A549 (cell line): ENCODE data around the gene ZNF514. TPM values are rescaled to one million over a fixed set of nuclear protein-coding genes. Genes with fewer than 3 reads are reported as not detected.

ENCODE experiments used
- ATAC-seq, 2 experiments: fragments of 200-7000 bp in 1 of 2; fragments of >200 bp in 1 of 2; cut with Nextera tagmentation in 1 of 2; cut with Tn5 transposase in 1 of 2; 3 replicates each; pipeline versions ENCODE4 v1.8.0 to v1.9.1; 2018 to 2020; ENCODE audit warnings: mild to moderate bottlenecking in 1 of 2, moderate library complexity in 1 of 2
- CTCF ChIA-PET: fragments of 300-600 bp; sonication (Branson Sonifier 250); formaldehyde crosslinking; extraction: SDS; loops from one replicate; lab custom pipeline; 2021; ENCODE audit warnings: antibody characterized with exemption, inconsistent platforms; lab: Yijun Ruan, JAX
- POLR2A ChIA-PET: fragments of 350-600 bp; formaldehyde crosslinking; extraction: SDS; loops from one replicate; lab custom pipeline; 2021; ENCODE audit warnings: antibody characterized with exemption, inconsistent platforms; lab: Yijun Ruan, JAX
- DNase-seq, 2 experiments: peaks; one replicate each; pipeline versions ENCODE4 v3.0.0 to v3.0.0-alpha.2; 2011 to 2016; ENCODE audit warnings: low read depth in 1 of 2, low spot score in 1 of 2
- FAIRE-seq: peaks from 2 replicates; lab custom pipeline; 2011; peaks lifted over from hg19 to GRCh38; lab: Jason Lieb, UNC
- H3K27ac ChIP-seq, 2 experiments: fragments of >200 bp; sonication (Bioruptor Twin); formaldehyde crosslinking; 3 replicates each; pipeline ENCODE4 v1.5.1; 2016 to 2017
- H3K4me1 ChIP-seq: fragments of >200 bp; sonication (Bioruptor Twin); formaldehyde crosslinking; 3 replicates; pipeline ENCODE4 v1.6.1; 2016
- H3K4me2 ChIP-seq: fragments of >200 bp; sonication (Bioruptor Twin); formaldehyde crosslinking; 3 replicates; pipeline ENCODE4 v1.6.1; 2016
- H3K4me3 ChIP-seq: fragments of >200 bp; sonication (Bioruptor Twin); formaldehyde crosslinking; 3 replicates; pipeline ENCODE4 v1.5.1; 2016
- H3K9me3 ChIP-seq: fragments of >200 bp; sonication (Bioruptor Twin); formaldehyde crosslinking; 3 replicates; pipeline ENCODE4 v1.6.1; 2016
- BCL3 ChIP-seq: fragments of >200 bp; sonication (Bioruptor Twin); formaldehyde crosslinking; IDR thresholded peaks from 3 replicates; pipeline ENCODE4 v1.6.1; 2016
- BHLHE40 ChIP-seq: IDR thresholded peaks from 2 replicates; pipeline ENCODE4 v1.6.1; 2012; ENCODE audit warnings: low read depth, low read length, inconsistent platforms
- CBX8 ChIP-seq: fragments of 200-600 bp; sonication (generic); IDR thresholded peaks from 2 replicates; pipeline ENCODE4 v1.6.1; 2016
- CHD2 ChIP-seq: fragments of 150-350 bp; IDR thresholded peaks from 2 replicates; pipeline ENCODE4 v1.6.1; 2014; ENCODE audit warnings: low read length; ENCODE audit not compliant: partially characterized antibody
- CHD4 ChIP-seq: fragments of 200-600 bp; sonication (generic); IDR thresholded peaks from 2 replicates; pipeline ENCODE4 v1.6.1; 2016; ENCODE audit warnings: antibody characterized with exemption, mild to moderate bottlenecking, borderline replicate concordance
- CTCF ChIP-seq: fragments of >200 bp; sonication (Bioruptor Twin); formaldehyde crosslinking; IDR thresholded peaks from 3 replicates; pipeline ENCODE4 v1.5.1; 2016
- EHF ChIP-seq: fragments of 250-450 bp; sonication (Bioruptor Pico); IDR thresholded peaks from 2 replicates; pipeline ENCODE4 v1.5.0; 2020; ENCODE audit warnings: mild to moderate bottlenecking
- EHMT2 ChIP-seq: fragments of 200-600 bp; sonication (generic); IDR thresholded peaks from 2 replicates; pipeline ENCODE4 v1.6.1; 2016; ENCODE audit warnings: antibody characterized with exemption, low read depth, mild to moderate bottlenecking, moderate library complexity
- EP300 ChIP-seq, 2 experiments: fragments of >200 bp; sonication (Bioruptor Twin); formaldehyde crosslinking; IDR thresholded peaks; 2 replicates in 1 of 2; 3 replicates in 1 of 2; pipeline ENCODE4 v1.6.1; 2016 to 2017
- ESRRA ChIP-seq: fragments of 150-350 bp; IDR thresholded peaks from 2 replicates; pipeline ENCODE4 v1.6.1; 2014; ENCODE audit warnings: mild to moderate bottlenecking, low read length, borderline replicate concordance
- FOSB ChIP-seq: fragments of 250-450 bp; sonication (Bioruptor Pico); IDR thresholded peaks from 2 replicates; pipeline ENCODE4 v1.5.0; 2020; ENCODE audit warnings: mild to moderate bottlenecking, moderate library complexity
- HDAC2 ChIP-seq: fragments of 200-600 bp; sonication (generic); IDR thresholded peaks from 2 replicates; pipeline ENCODE4 v1.6.1; 2016
- HMGXB4 ChIP-seq: fragments of 250-450 bp; sonication (Bioruptor Pico); IDR thresholded peaks from 2 replicates; pipeline ENCODE4 v1.5.0; 2021; ENCODE audit warnings: mild to moderate bottlenecking, moderate library complexity, borderline replicate concordance
- HOXA7 ChIP-seq: fragments of 250-450 bp; sonication (Bioruptor Pico); IDR thresholded peaks from 2 replicates; pipeline ENCODE4 v1.5.0; 2020; ENCODE audit warnings: mild to moderate bottlenecking, moderate library complexity
- HOXB5 ChIP-seq: fragments of 250-450 bp; sonication (Bioruptor Pico); IDR thresholded peaks from 2 replicates; pipeline ENCODE4 v1.5.0; 2020; ENCODE audit warnings: mild to moderate bottlenecking, moderate library complexity
- KDM1A ChIP-seq: fragments of 200-600 bp; sonication (generic); IDR thresholded peaks from 2 replicates; pipeline ENCODE4 v1.6.1; 2016; ENCODE audit warnings: low read depth, mild to moderate bottlenecking
- MAFK ChIP-seq: fragments of 450-650 bp; IDR thresholded peaks from 2 replicates; pipeline ENCODE4 v1.6.1; 2014; ENCODE audit not compliant: partially characterized antibody
- MAZ ChIP-seq: fragments of 150-350 bp; IDR thresholded peaks from 2 replicates; pipeline ENCODE4 v1.6.1; 2014; ENCODE audit warnings: antibody characterized with exemption, low read depth, low read length, borderline replicate concordance
- NPAS2 ChIP-seq: fragments of 250-450 bp; sonication (Bioruptor Pico); IDR thresholded peaks from 2 replicates; pipeline ENCODE4 v1.8.0; 2022; ENCODE audit warnings: mild to moderate bottlenecking, moderate library complexity, borderline replicate concordance
- NR3C1 ChIP-seq: fragments of >200 bp; sonication (Bioruptor Twin); formaldehyde crosslinking; IDR thresholded peaks from 3 replicates; pipeline ENCODE4 v1.6.1; 2017
- PHF8 ChIP-seq: fragments of 200-600 bp; sonication (generic); IDR thresholded peaks from 2 replicates; pipeline ENCODE4 v1.6.1; 2016; ENCODE audit warnings: low read depth, mild to moderate bottlenecking, antibody characterized with exemption, moderate library complexity, borderline replicate concordance
- POLR2AphosphoS2 ChIP-seq: conservative IDR thresholded peaks from 2 replicates; pipeline ENCODE4 v1.6.1; 2012; ENCODE audit warnings: low read length, improper control_type of control experiment, inconsistent platforms
- RAD21 ChIP-seq, 2 experiments: fragments of >200 bp in 1 of 2; sonication (Bioruptor Twin) in 1 of 2; formaldehyde crosslinking in 1 of 2; IDR thresholded peaks in 1 of 2; conservative IDR thresholded peaks in 1 of 2; 2 replicates in 1 of 2; 3 replicates in 1 of 2; pipeline ENCODE4 v1.6.1; 2012 to 2018; ENCODE audit warnings: inconsistent platforms in 1 of 2
- RCOR1 ChIP-seq: fragments of 150-350 bp; IDR thresholded peaks from 2 replicates; pipeline ENCODE4 v1.6.1; 2014; ENCODE audit warnings: antibody characterized with exemption, low read length, low read depth
- RFX5 ChIP-seq: fragments of 450-650 bp; IDR thresholded peaks from 2 replicates; pipeline ENCODE4 v1.7.1; 2014; ENCODE audit warnings: antibody characterized with exemption, mild to moderate bottlenecking, moderate library complexity
- SMC3 ChIP-seq: fragments of >200 bp; sonication (Bioruptor Twin); formaldehyde crosslinking; IDR thresholded peaks from 3 replicates; pipeline ENCODE4 v1.6.1; 2018; ENCODE audit warnings: inconsistent platforms
- ZFP36 ChIP-seq: fragments of 450-650 bp; IDR thresholded peaks from 2 replicates; pipeline ENCODE4 v1.6.1; 2014; ENCODE audit warnings: borderline replicate concordance; ENCODE audit not compliant: partially characterized antibody
- WGBS: methylation state at CpG from one replicate; pipeline ENCODE4 v1.1.6; 2017; ENCODE audit errors: missing lambda C conversion rate; 5-methylcytosine and 5-hydroxymethylcytosine counted together
- polyA plus RNA-seq, 4 experiments: library from polyadenylated mRNA; depleted of rRNA in 3 of 4; stranded (reverse); fragments of >200 nt; fragmentation: RNase III in 1 of 4; extraction: RNeasy Plus Mini Kit Qiagen cat#74134 plus additional on column Dnase treatment in 1 of 4; gene quantifications; 2 replicates in 3 of 4; 3 replicates in 1 of 4; pipeline ENCODE4 v1.2.3, GENCODE V29; 2011 to 2017

Gene ZNF514
- polyA plus RNA-seq, 2 of the 4 experiments (the other 2 are of a cell fraction) = 11.2 to 14.0 TPM

GRCh38 chr2:95121407-95122196 lies 38.0 kb downstream of the ZNF514 start, which contains the start of gene MRPS5 (continued):
- peak; percentile 53; the same call in 1 of the 2 replicates for TF ChIP-seq ESRRA
- TF ChIP-seq HDAC2 = peak; percentile 90; the same call in 1 of the 2 replicates
- no peak for TF ChIP-seq POLR2AphosphoS2
- no peak for TF ChIP-seq RFX5

GRCh38 chr2:95121093-95121406 lies 38.6 kb downstream of the ZNF514 start:
- no peak for FAIRE-seq
- H3K9me3 ChIP-seq = 0 out of 3 replicates have a peak, but pooled peaks cover 3% of the 10 kb centered on the region
- H3K4me2 ChIP-seq = peak overlapping the region; percentile 82
- peaks cover 6% of the 10 kb centered on the region; the same call in 2 of the 3 replicates for H3K4me1 ChIP-seq
- TF ChIP-seq NR3C1 (no peak), EHMT2 (no peak), CHD2 (no peak)
- TF ChIP-seq, all 56 proteins: peak for 0
- H3K4me3 ChIP-seq = peak overlapping the region; percentile 90
- WGBS = 2% methylated on average over 11 of the region's 11 CpGs
- POLR2A ChIA-PET = interaction anchor here (1.2 to 2.8 kb wide), 3 partner anchors 38 to 44 kb away, joined by 3 to 22 read pairs (median 10); partner anchors contain the start of genes ZNF2 and ZNF514
- CTCF ChIA-PET = interaction anchor here (0.9 to 2.5 kb wide), 5 partner anchors 13 to 85 kb away, joined by 3 to 6 read pairs (median 3); partner anchors contain the start of gene ZNF2
- no peak for DNase-seq
- peak overlapping the region; percentile 87 to 96 for H3K27ac ChIP-seq
- ATAC-seq = peak; percentile 3 to 15; a peak in 4 of 6 replicates

GRCh38 chr2:95115418-95115817 lies 44.2 kb downstream of the ZNF514 start:
- ATAC-seq = peak; percentile 99 to 100
- H3K4me1 ChIP-seq = peaks cover 4% of the 10 kb centered on the region; the same call in 2 of the 3 replicates
- 34% methylated on average over 7 of the region's 7 CpGs for WGBS
- H3K4me3 ChIP-seq = no peak overlapping the region
- ChIA-PET CTCF (interaction anchor here (0.5 to 7.2 kb wide), 26 partner anchors 10 to 219 kb away, joined by 3 to 65 read pairs (median 4); partner anchors contain the start of gene ZNF2), POLR2A (no interaction called here)
- DNase-seq = peak; percentile 68 to 83
- FAIRE-seq = no peak
- H3K27ac ChIP-seq = no peak overlapping the region
- H3K9me3 ChIP-seq = no peaks in the 10 kb centered on the region
- no peak overlapping the region for H3K4me2 ChIP-seq
- TF ChIP-seq MAFK (no peak), EHF (no peak), HOXB5 (CRISPR knock-in tag) (no peak), NPAS2 (CRISPR knock-in tag) (no peak), SMC3 (peak; percentile 57), BCL3 (no peak), BHLHE40 (no peak), FOSB (CRISPR knock-in tag) (no peak), CHD4 (no peak), RCOR1 (no peak), KDM1A (no peak), HMGXB4 (no peak), EP300 (IDR thresholded peaks at IDR 0.05) (no peak), PHF8 (no peak), HOXA7 (CRISPR knock-in tag) (no peak), RAD21 (conservative IDR thresholded peaks at IDR 0.05 in 1 of 2, IDR thresholded peaks at IDR 0.05 in 1 of 2) (peak; percentile 76 to 79), CTCF (peak; percentile 80), CBX8 (no peak), MAZ (no peak), EHMT2 (no peak), ZFP36 (no peak)
- TF ChIP-seq, all 56 proteins: peak for 3
